GM06990 (cell line): ENCODE results near the gene CREB3L1.

Experiments used
- DNase-seq: peaks from one replicate; pipeline ENCODE4 v3.0.0-alpha.2; 2011; ENCODE audit not compliant: insufficient read length; ENCODE audit errors: extremely low read depth
- H3K27me3 ChIP-seq: replicated peaks from 2 replicates; pipeline ENCODE4 v1.6.0; 2011; ENCODE audit warnings: low read length; ENCODE audit not compliant: control insufficient read depth, insufficient read depth
- H3K36me3 ChIP-seq: 2 replicates; pipeline ENCODE4 v1.5.1; 2011; ENCODE audit warnings: low read length; ENCODE audit not compliant: control insufficient read depth, insufficient read depth
- H3K4me3 ChIP-seq: replicated peaks from 2 replicates; pipeline ENCODE4 v1.5.1; 2011; ENCODE audit warnings: low read depth, mild to moderate bottlenecking, control low read depth, low read length
- CTCF ChIP-seq: IDR thresholded peaks from 2 replicates; pipeline ENCODE4 v1.5.1; 2011; ENCODE audit warnings: low read length, control low read depth, mild to moderate bottlenecking, inconsistent platforms; ENCODE audit not compliant: insufficient read depth, poor library complexity, severe bottlenecking

The CREB3L1 gene

GRCh38 chr11:46306296-46306853 is 28.9 kb downstream of the CREB3L1 start:
- no peaks in the 10 kb centered on the region; the same call in 1 of the 2 replicates for H3K36me3 ChIP-seq
- no peak for TF ChIP-seq CTCF
- H3K27me3 ChIP-seq, result no peaks in the 10 kb centered on the region
- no peak for DNase-seq
- H3K4me3 ChIP-seq, result no peak overlapping the region

- TF ChIP-seq CTCF, result no peak
- Histone ChIP-seq H3K36me3 (no peaks in the 10 kb centered on the region; the same call in 1 of the 2 replicates), H3K27me3 (no peaks in the 10 kb centered on the region), H3K4me3 (no peak overlapping the region)
- DNase-seq, result no peak
These were observed 29.9 kb downstream of the CREB3L1 start for GRCh38 chr11:46307369-46307768.

GRCh38 chr11:46307785-46308341 is 30.4 kb downstream of the CREB3L1 start:
- no peaks in the 10 kb centered on the region for H3K27me3 ChIP-seq
- no peak overlapping the region for H3K4me3 ChIP-seq
- H3K36me3 ChIP-seq, result no peaks in the 10 kb centered on the region; the same call in 1 of the 2 replicates
- no peak for DNase-seq
- TF ChIP-seq CTCF, result no peak

GRCh38 chr11:46308631-46309419 is 31.4 kb downstream of the CREB3L1 start:
- DNase-seq, result peak; percentile 57
- H3K27me3 ChIP-seq, result no peaks in the 10 kb centered on the region
- H3K4me3 ChIP-seq, result no peak overlapping the region
- no peaks in the 10 kb centered on the region; the same call in 1 of the 2 replicates for H3K36me3 ChIP-seq
- peak; percentile 92 for TF ChIP-seq CTCF

DNA sequence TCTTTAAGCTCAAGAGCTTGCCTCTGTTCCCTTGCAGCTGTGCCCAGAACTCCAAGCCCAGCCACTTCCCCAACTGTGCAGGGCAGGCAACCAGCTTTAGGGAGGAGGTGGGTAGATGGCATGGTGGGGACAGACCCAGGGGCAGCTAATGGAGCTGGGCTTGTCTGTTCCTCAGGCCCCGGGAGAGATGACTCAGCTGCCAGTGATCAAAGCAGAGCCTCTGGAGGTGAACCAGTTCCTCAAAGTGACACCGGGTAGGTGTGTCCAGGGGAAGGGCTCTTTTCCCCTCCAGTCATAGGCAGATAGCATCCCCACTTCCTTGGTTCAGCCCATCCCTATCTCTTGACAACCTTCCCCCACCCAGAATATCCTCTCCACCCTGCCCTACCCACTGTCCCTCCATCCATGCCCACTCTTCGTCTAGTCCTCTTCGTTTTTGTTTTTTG is 32.4 kb downstream of the CREB3L1 start:
- Histone ChIP-seq H3K36me3 (no peaks in the 10 kb centered on the region; the same call in 1 of the 2 replicates), H3K27me3 (no peaks in the 10 kb centered on the region), H3K4me3 (no peak overlapping the region)
- DNase-seq, result no peak
- TF ChIP-seq CTCF, result no peak
